Measurements from ENCODE around the gene GRIK2.
"Not testable (repeated sequence)": the region's sequence is repeated elsewhere in the genome, so short reads cannot be mapped to it uniquely, and the experiment has no call there.

GRIK2 gene

DNA sequence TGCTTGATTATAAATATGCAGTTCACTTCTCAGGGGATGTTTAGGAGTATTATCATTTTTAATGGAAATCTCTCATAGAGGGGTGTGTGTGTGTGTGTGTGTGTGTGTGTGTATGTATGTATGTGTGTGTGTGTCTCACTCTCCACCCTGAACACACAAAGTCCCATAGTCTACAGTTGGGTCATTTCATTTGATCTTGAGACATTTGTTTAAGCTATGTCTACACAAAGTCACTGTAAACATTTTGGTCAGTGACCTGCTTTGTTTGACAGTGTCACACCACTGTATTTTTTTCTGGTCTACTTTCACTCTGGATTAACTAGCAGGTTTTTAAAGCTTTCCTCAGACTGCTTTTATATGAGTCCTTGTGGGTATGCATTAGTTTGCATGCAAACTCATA is 215.2 kb downstream of the GRIK2 start:
- H3K27me3 ChIP-seq (ENCODE audit: control insufficient read depth, insufficient read depth, low read length), result no peaks in the 10 kb centered on the region
- no peaks in the 10 kb centered on the region for H3K9me3 ChIP-seq (ENCODE audit: control insufficient read depth, insufficient read depth, low read length)
- no peak overlapping the region for H3K4me3 ChIP-seq (ENCODE audit: low read length)
- H3K27ac ChIP-seq (ENCODE audit: low read length), result no peak overlapping the region
- H3K4me1 ChIP-seq (ENCODE audit: control insufficient read depth, insufficient read depth, low read length), result no peaks in the 10 kb centered on the region
- no peaks in the 10 kb centered on the region for H3K36me3 ChIP-seq (ENCODE audit: control insufficient read depth, insufficient read depth, low read length)
- no peak for DNase-seq (ENCODE audit: low read depth, low spot score)

- no peak for DNase-seq (ENCODE audit: low read depth, low spot score)
- no peaks in the 10 kb centered on the region; the same call in 1 of the 2 replicates for H3K4me1 ChIP-seq (ENCODE audit: control insufficient read depth, insufficient read depth, low read length)
- H3K36me3 ChIP-seq (ENCODE audit: control insufficient read depth, insufficient read depth, low read length), result no peaks in the 10 kb centered on the region
- H3K4me3 ChIP-seq (ENCODE audit: low read length), result no peak overlapping the region
- no CpG with 5 or more reads among the region's 2 CpGs for WGBS (ENCODE audit: insufficient coverage, insufficient read length)
- no peaks in the 10 kb centered on the region for H3K9me3 ChIP-seq (ENCODE audit: control insufficient read depth, insufficient read depth, low read length)
- H3K27me3 ChIP-seq (ENCODE audit: control insufficient read depth, insufficient read depth, low read length), result no peaks in the 10 kb centered on the region
- H3K27ac ChIP-seq (ENCODE audit: low read length), result no peak overlapping the region
These were observed 220.0 kb downstream of the GRIK2 start for GRCh38 chr6:101613556-101613955.

GRCh38 chr6:101614774-101615173 is 221.3 kb downstream of the GRIK2 start:
- DNase-seq (ENCODE audit: low read depth, low spot score), result peak; percentile 60
- H3K9me3 ChIP-seq (ENCODE audit: control insufficient read depth, insufficient read depth, low read length), result no peaks in the 10 kb centered on the region
- no peaks in the 10 kb centered on the region; the same call in 1 of the 2 replicates for H3K4me1 ChIP-seq (ENCODE audit: control insufficient read depth, insufficient read depth, low read length)
- no peaks in the 10 kb centered on the region for H3K27me3 ChIP-seq (ENCODE audit: control insufficient read depth, insufficient read depth, low read length)
- no CpG with 5 or more reads among the region's 1 CpG for WGBS (ENCODE audit: insufficient coverage, insufficient read length)
- no peaks in the 10 kb centered on the region for H3K36me3 ChIP-seq (ENCODE audit: control insufficient read depth, insufficient read depth, low read length)
- H3K4me3 ChIP-seq (ENCODE audit: low read length), result no peak overlapping the region
- no peak overlapping the region for H3K27ac ChIP-seq (ENCODE audit: low read length)

- no peaks in the 10 kb centered on the region for H3K9me3 ChIP-seq (ENCODE audit: control insufficient read depth, insufficient read depth, low read length)
- no peaks in the 10 kb centered on the region for H3K36me3 ChIP-seq (ENCODE audit: control insufficient read depth, insufficient read depth, low read length)
- H3K27ac ChIP-seq (ENCODE audit: low read length), result no peak overlapping the region
- H3K27me3 ChIP-seq (ENCODE audit: control insufficient read depth, insufficient read depth, low read length), result no peaks in the 10 kb centered on the region
- no peaks in the 10 kb centered on the region for H3K4me1 ChIP-seq (ENCODE audit: control insufficient read depth, insufficient read depth, low read length)
- no CpG with 5 or more reads among the region's 6 CpGs for WGBS (ENCODE audit: insufficient coverage, insufficient read length)
- H3K4me3 ChIP-seq (ENCODE audit: low read length), result no peak overlapping the region
- DNase-seq (ENCODE audit: low read depth, low spot score), result no peak
These were observed 232.8 kb downstream of the GRIK2 start for GRCh38 chr6:101626269-101626668.

DNA sequence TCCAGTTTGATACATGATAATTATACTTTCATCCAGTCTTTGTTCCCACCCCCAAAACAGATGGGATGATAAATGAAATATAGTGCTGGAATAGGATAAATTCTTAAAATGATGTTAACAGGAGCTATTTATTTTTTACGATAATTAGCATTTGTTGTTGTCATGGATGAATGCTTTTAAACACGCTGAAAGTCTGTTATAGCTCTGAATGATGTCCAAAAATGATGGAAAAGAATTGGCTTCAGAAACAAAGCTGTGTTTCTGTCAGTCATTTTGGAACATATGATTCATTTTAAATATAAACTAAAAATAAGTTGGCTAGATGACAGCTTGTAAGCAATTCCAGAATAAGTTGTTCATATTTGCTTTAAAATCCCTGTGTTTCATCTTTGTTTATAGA is 237.4 kb downstream of the GRIK2 start:
- DNase-seq (ENCODE audit: low read depth, low spot score), result no peak
- Histone ChIP-seq H3K9me3 (ENCODE audit: control insufficient read depth, insufficient read depth, low read length) (no peaks in the 10 kb centered on the region), H3K27me3 (ENCODE audit: control insufficient read depth, insufficient read depth, low read length) (no peaks in the 10 kb centered on the region), H3K4me1 (ENCODE audit: control insufficient read depth, insufficient read depth, low read length) (no peaks in the 10 kb centered on the region), H3K27ac (ENCODE audit: low read length) (no peak overlapping the region), H3K4me3 (ENCODE audit: low read length) (no peak overlapping the region), H3K36me3 (ENCODE audit: control insufficient read depth, insufficient read depth, low read length) (no peaks in the 10 kb centered on the region)
- WGBS (ENCODE audit: insufficient coverage, insufficient read length), result no CpG with 5 or more reads among the region's 2 CpGs

DNA sequence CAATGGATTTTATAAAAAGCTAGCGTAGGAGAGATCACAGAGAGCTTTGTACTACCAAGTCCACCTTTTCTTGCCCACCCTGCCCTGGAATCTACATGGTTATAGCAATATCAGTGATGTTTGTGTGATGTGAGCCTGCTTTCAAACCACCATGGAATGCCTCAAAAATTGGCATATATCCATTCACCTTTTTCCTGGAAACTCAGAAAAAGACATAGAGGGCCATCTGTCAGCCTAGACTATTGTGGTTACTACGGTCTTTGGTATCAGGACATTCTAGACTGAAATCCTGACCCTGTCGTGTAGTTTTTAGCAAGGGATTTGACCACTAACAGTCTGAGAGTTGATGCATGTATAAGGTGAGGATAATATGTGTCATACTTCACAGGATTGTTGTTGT is 239.6 kb downstream of the GRIK2 start:
- no peaks in the 10 kb centered on the region for H3K27me3 ChIP-seq (ENCODE audit: control insufficient read depth, insufficient read depth, low read length)
- no peak overlapping the region for H3K27ac ChIP-seq (ENCODE audit: low read length)
- no peaks in the 10 kb centered on the region for H3K36me3 ChIP-seq (ENCODE audit: control insufficient read depth, insufficient read depth, low read length)
- H3K9me3 ChIP-seq (ENCODE audit: control insufficient read depth, insufficient read depth, low read length), result no peaks in the 10 kb centered on the region
- DNase-seq (ENCODE audit: low read depth, low spot score), result no peak
- H3K4me1 ChIP-seq (ENCODE audit: control insufficient read depth, insufficient read depth, low read length), result no peaks in the 10 kb centered on the region
- WGBS (ENCODE audit: insufficient coverage, insufficient read length), result no CpG with 5 or more reads among the region's 3 CpGs
- H3K4me3 ChIP-seq (ENCODE audit: low read length), result no peak overlapping the region

- H3K9me3 ChIP-seq (ENCODE audit: control insufficient read depth, insufficient read depth, low read length); H3K27ac ChIP-seq (ENCODE audit: low read length); H3K4me3 ChIP-seq (ENCODE audit: low read length); H3K36me3 ChIP-seq (ENCODE audit: control insufficient read depth, insufficient read depth, low read length); H3K27me3 ChIP-seq (ENCODE audit: control insufficient read depth, insufficient read depth, low read length); H3K4me1 ChIP-seq (ENCODE audit: control insufficient read depth, insufficient read depth, low read length); DNase-seq (ENCODE audit: low read depth, low spot score): not testable (repeated sequence)
- no CpG with 5 or more reads among the region's 11 CpGs for WGBS (ENCODE audit: insufficient coverage, insufficient read length)
These were observed 245.4 kb downstream of the GRIK2 start for GRCh38 chr6:101638865-101639264.

DNA sequence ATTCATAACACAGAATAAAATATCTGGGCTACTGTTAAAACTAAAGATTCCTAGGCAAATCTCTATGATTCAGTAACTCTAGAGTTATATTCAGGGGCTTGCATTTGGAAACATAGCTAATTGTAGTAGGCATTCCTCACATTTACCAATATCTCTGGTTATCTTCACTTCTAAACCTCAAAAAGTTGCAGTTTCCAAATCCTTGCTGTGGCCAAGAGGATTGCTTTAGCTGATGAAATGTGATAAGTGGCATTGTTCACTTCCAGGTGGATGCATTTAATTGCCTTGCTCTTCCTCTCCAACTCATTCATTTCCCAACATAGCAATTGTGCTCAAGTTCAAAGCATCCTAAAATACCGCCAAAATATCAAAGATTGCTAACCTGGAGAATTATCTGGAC is 246.6 kb downstream of the GRIK2 start:
- no CpG with 5 or more reads among the region's 1 CpG for WGBS (ENCODE audit: insufficient coverage, insufficient read length)

DNA sequence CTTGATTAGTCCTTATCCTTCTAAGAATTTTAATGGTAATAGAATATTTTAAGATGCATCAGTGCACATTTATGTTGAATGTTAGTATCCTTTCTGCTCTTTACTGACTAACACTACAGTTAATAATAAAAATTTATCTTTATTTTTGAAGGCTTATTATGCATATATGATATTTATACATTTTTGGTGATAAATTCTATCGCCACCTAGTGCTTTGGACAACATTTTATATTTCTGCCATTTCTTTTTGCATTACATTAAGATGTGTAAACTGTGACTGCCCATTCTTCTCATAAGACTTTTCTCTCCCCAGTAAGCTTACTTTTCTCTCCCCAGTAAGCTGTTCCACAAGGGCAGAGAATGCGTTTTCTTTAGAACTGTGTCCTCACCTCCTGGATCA is 252.3 kb downstream of the GRIK2 start:
- Histone ChIP-seq H3K27me3 (ENCODE audit: control insufficient read depth, insufficient read depth, low read length) (no peaks in the 10 kb centered on the region), H3K4me1 (ENCODE audit: control insufficient read depth, insufficient read depth, low read length) (no peaks in the 10 kb centered on the region), H3K27ac (ENCODE audit: low read length) (no peak overlapping the region), H3K9me3 (ENCODE audit: control insufficient read depth, insufficient read depth, low read length) (no peaks in the 10 kb centered on the region), H3K4me3 (ENCODE audit: low read length) (no peak overlapping the region), H3K36me3 (ENCODE audit: control insufficient read depth, insufficient read depth, low read length) (no peaks in the 10 kb centered on the region)
- DNase-seq (ENCODE audit: low read depth, low spot score), result no peak
- no CpG with 5 or more reads among the region's 2 CpGs for WGBS (ENCODE audit: insufficient coverage, insufficient read length)

More for the DNA sequence above, 246.6 kb downstream of the GRIK2 start:
- Histone ChIP-seq H3K4me3 (ENCODE audit: low read length) (no peak overlapping the region), H3K27ac (ENCODE audit: low read length) (no peak overlapping the region), H3K9me3 (ENCODE audit: control insufficient read depth, insufficient read depth, low read length) (no peaks in the 10 kb centered on the region), H3K4me1 (ENCODE audit: control insufficient read depth, insufficient read depth, low read length) (no peaks in the 10 kb centered on the region), H3K36me3 (ENCODE audit: control insufficient read depth, insufficient read depth, low read length) (no peaks in the 10 kb centered on the region), H3K27me3 (ENCODE audit: control insufficient read depth, insufficient read depth, low read length) (no peaks in the 10 kb centered on the region)
- DNase-seq (ENCODE audit: low read depth, low spot score), result no peak

DNA sequence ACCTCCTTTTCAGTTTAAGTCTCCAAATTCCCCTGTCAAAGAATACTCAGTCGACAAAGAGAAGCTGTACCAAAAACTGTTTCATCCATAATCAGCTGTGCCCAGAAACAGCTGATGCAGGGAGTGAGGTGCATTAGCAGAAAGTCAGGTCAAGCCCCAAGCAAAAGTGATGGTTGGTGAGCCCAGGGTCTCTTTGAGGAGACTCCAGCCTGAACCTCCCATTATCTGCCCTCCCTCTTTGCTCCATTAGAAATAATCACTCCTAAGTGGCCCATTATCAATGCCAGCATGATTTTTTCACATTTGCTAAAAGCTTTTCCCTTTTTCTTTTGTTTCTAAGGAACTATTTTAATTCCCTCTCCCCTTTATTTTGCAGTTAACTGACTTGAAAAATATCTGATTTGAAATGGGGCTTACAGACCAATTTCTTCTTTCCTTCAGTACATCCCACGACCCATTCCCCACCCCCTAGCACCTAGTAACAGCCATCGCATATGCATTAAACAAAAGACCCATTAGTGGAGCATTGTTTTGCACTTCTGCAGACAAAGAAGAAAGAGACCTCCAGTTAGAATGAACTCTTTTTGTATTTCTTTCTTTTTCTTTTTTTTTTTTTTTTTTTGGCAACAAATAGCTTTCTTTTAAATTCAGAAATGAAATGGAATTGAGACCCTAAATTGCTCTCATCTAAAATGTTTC is 257.0 kb downstream of the GRIK2 start:
- no CpG with 5 or more reads among the region's 3 CpGs for WGBS (ENCODE audit: insufficient coverage, insufficient read length)

GRCh38 chr6:101652079-101652478 is 258.6 kb downstream of the GRIK2 start:
- H3K4me1 ChIP-seq (ENCODE audit: control insufficient read depth, insufficient read depth, low read length), result no peaks in the 10 kb centered on the region
- no peak overlapping the region for H3K27ac ChIP-seq (ENCODE audit: low read length)
- no peak for DNase-seq (ENCODE audit: low read depth, low spot score)
- H3K36me3 ChIP-seq (ENCODE audit: control insufficient read depth, insufficient read depth, low read length), result no peaks in the 10 kb centered on the region
- no peaks in the 10 kb centered on the region for H3K27me3 ChIP-seq (ENCODE audit: control insufficient read depth, insufficient read depth, low read length)
- no peak overlapping the region for H3K4me3 ChIP-seq (ENCODE audit: low read length)
- WGBS (ENCODE audit: insufficient coverage, insufficient read length), result no CpG with 5 or more reads among the region's 2 CpGs
- no peaks in the 10 kb centered on the region for H3K9me3 ChIP-seq (ENCODE audit: control insufficient read depth, insufficient read depth, low read length)

More for the DNA sequence above, 257.0 kb downstream of the GRIK2 start:
- Histone ChIP-seq H3K9me3 (ENCODE audit: control insufficient read depth, insufficient read depth, low read length) (no peaks in the 10 kb centered on the region), H3K27ac (ENCODE audit: low read length) (no peak overlapping the region), H3K36me3 (ENCODE audit: control insufficient read depth, insufficient read depth, low read length) (no peaks in the 10 kb centered on the region), H3K27me3 (ENCODE audit: control insufficient read depth, insufficient read depth, low read length) (no peaks in the 10 kb centered on the region), H3K4me1 (ENCODE audit: control insufficient read depth, insufficient read depth, low read length) (no peaks in the 10 kb centered on the region), H3K4me3 (ENCODE audit: low read length) (no peak overlapping the region)
- DNase-seq (ENCODE audit: low read depth, low spot score), result no peak
